Measurements from ENCODE around the gene NFATC1. TPM values are rescaled to one million over a fixed set of nuclear protein-coding genes. Genes with fewer than 3 reads are reported as not detected.

NFATC1 gene
- total and polyA plus RNA-seq, 9 donors = 8.4 to 28.3 (median 12.2) TPM

- no peak overlapping the region for H3K4me3 ChIP-seq
- TF ChIP-seq EP300 (IDR thresholded peaks at IDR 0.05) (no peak), POLR2A (IDR thresholded peaks at IDR 0.05) (no peak), CTCF (IDR thresholded peaks at IDR 0.05) (no peak)
- intact Hi-C loops (cut with DNase I) = no loop called here
- no peak overlapping the region for H3K27ac ChIP-seq
- peaks cover 11% of the 10 kb centered on the region for H3K4me1 ChIP-seq (ENCODE audit: insufficient read depth)
- no peaks in the 10 kb centered on the region for H3K9me3 ChIP-seq
- WGBS, 3 donors = 96% methylated on average over 36 of the region's 36 CpGs
- H3K27me3 ChIP-seq = no peaks in the 10 kb centered on the region
- peak; percentile 7 to 31 (median 16) for DNase-seq
- H3K36me3 ChIP-seq = no peaks in the 10 kb centered on the region
Measured at GRCh38 chr18:79510731-79511241, 115.1 kb downstream of the NFATC1 start.

- WGBS, 3 donors = 96 to 97% (median 96%) methylated on average over 21 of the region's 21 CpGs
- Histone ChIP-seq H3K36me3 (no peaks in the 10 kb centered on the region), H3K27me3 (no peaks in the 10 kb centered on the region), H3K9me3 (no peaks in the 10 kb centered on the region), H3K4me3 (no peak overlapping the region), H3K27ac (no peak overlapping the region), H3K4me1 (ENCODE audit: insufficient read depth) (peaks cover 9% of the 10 kb centered on the region)
- TF ChIP-seq EP300 (IDR thresholded peaks at IDR 0.05) = no peak
- TF ChIP-seq CTCF (IDR thresholded peaks at IDR 0.05) = no peak
- no peak for TF ChIP-seq POLR2A (IDR thresholded peaks at IDR 0.05)
- DNase-seq = peak in 4 of 5 donors; percentile 12 to 28 (median 20)
- intact Hi-C loops (cut with DNase I) = no loop called here
Measured at GRCh38 chr18:79511271-79511670, 115.5 kb downstream of the NFATC1 start.

- Histone ChIP-seq H3K4me1 (ENCODE audit: insufficient read depth) (peaks cover 5% of the 10 kb centered on the region), H3K36me3 (no peaks in the 10 kb centered on the region), H3K27me3 (no peaks in the 10 kb centered on the region), H3K4me3 (no peak overlapping the region), H3K9me3 (no peaks in the 10 kb centered on the region), H3K27ac (no peak overlapping the region)
- peak; percentile 8 to 19 (median 16) for DNase-seq
- TF ChIP-seq EP300 (IDR thresholded peaks at IDR 0.05) (no peak), CTCF (IDR thresholded peaks at IDR 0.05) (no peak), POLR2A (IDR thresholded peaks at IDR 0.05) (no peak)
- intact Hi-C loops (cut with DNase I) = no loop called here
- 89 to 93% (median 91%) methylated on average over 32 of the region's 32 CpGs for WGBS, 3 donors
Measured at GRCh38 chr18:79511671-79512301, 116.1 kb downstream of the NFATC1 start.

- H3K4me3 ChIP-seq = no peak overlapping the region
- no peaks in the 10 kb centered on the region for H3K4me1 ChIP-seq (ENCODE audit: insufficient read depth)
- DNase-seq = peak; percentile 5 to 32 (median 18)
- H3K9me3 ChIP-seq = no peaks in the 10 kb centered on the region
- no peaks in the 10 kb centered on the region for H3K27me3 ChIP-seq
- H3K36me3 ChIP-seq = no peaks in the 10 kb centered on the region
- no peak overlapping the region for H3K27ac ChIP-seq
- whole genome bisulfite sequencing, 3 donors = 93 to 95% (median 93%) methylated on average over 54 of the region's 54 CpGs
- intact Hi-C loops (cut with DNase I) = no loop called here
- TF ChIP-seq EP300 (IDR thresholded peaks at IDR 0.05) (no peak), CTCF (IDR thresholded peaks at IDR 0.05) (no peak), POLR2A (IDR thresholded peaks at IDR 0.05) (no peak)
Measured at GRCh38 chr18:79512461-79513380, 117.0 kb downstream of the NFATC1 start.

All from ovary (tissue), 9 donors.